SJCRH30 (cell line): ENCODE data around the gene TDP2. TPM values are rescaled to one million over a fixed set of nuclear protein-coding genes. Genes with fewer than 3 reads are reported as not detected.
"Not testable (repeated sequence)": the region's sequence is repeated elsewhere in the genome, so short reads cannot be mapped to it uniquely, and the experiment has no call there.

Source experiments
- DNase-seq, 2 experiments: peaks; one replicate each; pipeline ENCODE4 v3.0.0-alpha.2; 2015 to 2020
- H3K27ac ChIP-seq: fragments of 250-450 bp; sonication (Bioruptor Pico); 2 replicates; pipeline ENCODE4 v1.5.1; 2020; ENCODE audit warnings: mild to moderate bottlenecking, moderate library complexity
- H3K27me3 ChIP-seq: fragments of 250-450 bp; sonication (Bioruptor Pico); 2 replicates; pipeline ENCODE4 v1.5.1; 2020; ENCODE audit warnings: mild to moderate bottlenecking, moderate library complexity
- H3K36me3 ChIP-seq: fragments of 250-450 bp; sonication (Bioruptor Pico); 2 replicates; pipeline ENCODE4 v1.5.1; 2020; ENCODE audit warnings: mild to moderate bottlenecking, moderate library complexity
- H3K4me1 ChIP-seq: fragments of 250-450 bp; sonication (Bioruptor Pico); 2 replicates; pipeline ENCODE4 v1.5.1; 2020; ENCODE audit warnings: mild to moderate bottlenecking, moderate library complexity
- H3K4me3 ChIP-seq: fragments of 250-450 bp; sonication (Bioruptor Pico); 2 replicates; pipeline ENCODE4 v1.5.1; 2020; ENCODE audit warnings: mild to moderate bottlenecking, moderate library complexity
- H3K9me3 ChIP-seq: fragments of 250-450 bp; sonication (Bioruptor Pico); replicated peaks from 2 replicates; pipeline ENCODE4 v1.5.1; 2020; ENCODE audit warnings: mild to moderate bottlenecking, moderate library complexity
- total RNA-seq: library from RNA; depleted of rRNA; stranded (reverse); fragments of >200 nt; shearing (Covaris generic); gene quantifications from 2 replicates; pipeline ENCODE4 v1.2.3, GENCODE V29; 2014

The TDP2 gene
- total RNA-seq, 1 experiment from 2014 or later = 20.2 TPM

DNA sequence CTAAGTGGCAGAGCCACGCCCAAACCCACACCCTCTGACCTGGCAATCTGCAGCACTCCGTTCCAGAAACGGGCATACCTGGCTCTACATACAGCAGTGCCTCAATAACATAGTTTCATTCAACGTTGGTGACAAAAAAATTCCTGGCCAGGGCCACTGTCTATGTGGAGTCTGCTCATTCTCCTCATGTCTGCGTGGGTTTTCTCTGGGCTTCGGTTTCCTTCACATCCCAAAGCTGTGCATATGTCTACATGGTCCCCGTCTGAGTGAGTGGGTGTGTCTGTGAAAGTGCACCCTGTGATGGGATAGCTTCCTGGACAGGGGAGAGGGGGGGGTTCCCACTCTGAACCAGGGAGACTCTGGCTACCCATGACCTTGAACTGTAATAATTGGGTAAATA lies 22.8 kb downstream of the TDP2 start:
- Histone ChIP-seq H3K36me3 (no peaks in the 10 kb centered on the region), H3K4me3 (no peak overlapping the region), H3K9me3 (no peaks in the 10 kb centered on the region), H3K27me3 (no peaks in the 10 kb centered on the region), H3K4me1 (no peaks in the 10 kb centered on the region), H3K27ac (no peak overlapping the region)
- DNase-seq = no peak

DNA sequence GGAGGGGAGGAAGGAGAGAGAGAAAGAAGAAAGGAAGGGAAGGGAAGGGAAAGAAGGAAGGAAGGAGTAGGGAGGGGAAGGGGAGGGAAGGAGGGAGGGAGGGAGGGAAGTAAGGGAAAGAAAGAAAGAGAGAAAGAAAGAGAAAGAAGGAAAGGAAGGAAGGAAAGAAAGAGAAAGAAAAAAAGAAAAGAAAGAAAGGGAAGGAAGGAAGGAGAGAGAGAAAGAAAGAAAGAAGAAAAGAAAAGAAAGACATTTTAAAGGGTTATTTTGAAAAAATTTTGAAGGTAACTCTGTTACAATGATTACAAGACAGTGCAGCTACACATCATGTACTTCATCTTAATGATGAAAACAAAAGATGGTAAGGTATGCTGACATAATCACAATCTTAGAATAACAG lies 24.6 kb downstream of the TDP2 start:
- no peaks in the 10 kb centered on the region for H3K4me1 ChIP-seq
- no peaks in the 10 kb centered on the region for H3K27me3 ChIP-seq
- H3K36me3 ChIP-seq = no peaks in the 10 kb centered on the region
- no peaks in the 10 kb centered on the region for H3K9me3 ChIP-seq
- no peak overlapping the region for H3K4me3 ChIP-seq
- H3K27ac ChIP-seq = no peak overlapping the region
- no peak for DNase-seq

DNA sequence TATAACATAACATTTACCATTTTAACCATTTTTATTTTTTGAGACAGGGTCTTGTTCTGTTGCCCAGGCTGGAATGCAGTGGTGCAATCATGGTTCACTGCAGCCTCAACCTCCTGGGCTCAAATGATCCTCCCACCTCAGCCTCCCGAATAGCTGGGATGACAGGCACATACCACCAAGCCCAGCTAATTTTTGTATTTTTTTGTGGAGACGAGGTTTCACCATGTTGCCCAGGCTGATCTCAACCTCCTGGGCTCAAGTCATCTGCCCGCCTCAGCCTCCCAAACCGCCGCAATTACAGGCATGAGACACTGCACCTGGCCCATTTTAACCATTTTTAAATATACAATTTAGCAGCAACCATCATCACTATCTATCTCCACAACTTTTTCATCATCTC lies 26.1 kb downstream of the TDP2 start:
- not testable (repeated sequence) for H3K4me3 ChIP-seq, H3K27ac ChIP-seq, DNase-seq, H3K9me3 ChIP-seq, H3K27me3 ChIP-seq, H3K36me3 ChIP-seq, H3K4me1 ChIP-seq

DNA sequence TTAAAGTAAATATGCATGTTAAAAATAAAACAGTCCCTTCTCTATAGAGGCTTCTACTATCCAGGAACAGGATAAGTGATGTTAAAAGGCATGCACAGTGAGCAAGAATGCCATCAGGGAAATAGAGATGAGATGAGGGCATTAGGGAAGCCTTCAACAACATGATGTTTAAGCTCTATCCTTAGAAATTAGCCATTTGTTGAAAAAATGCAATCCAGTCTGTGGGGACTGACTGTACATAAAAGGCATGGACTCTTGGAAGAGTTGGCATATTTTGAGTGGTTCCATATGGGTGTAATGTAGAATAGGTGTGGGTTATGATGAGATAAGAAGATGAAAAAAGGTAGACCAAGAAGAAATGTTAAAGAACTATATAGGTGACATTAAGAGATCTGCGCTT lies 26.5 kb downstream of the TDP2 start:
- Histone ChIP-seq H3K4me3 (no peak overlapping the region), H3K27me3 (no peaks in the 10 kb centered on the region), H3K36me3 (no peaks in the 10 kb centered on the region), H3K4me1 (no peaks in the 10 kb centered on the region), H3K9me3 (no peaks in the 10 kb centered on the region), H3K27ac (no peak overlapping the region)
- no peak for DNase-seq

DNA sequence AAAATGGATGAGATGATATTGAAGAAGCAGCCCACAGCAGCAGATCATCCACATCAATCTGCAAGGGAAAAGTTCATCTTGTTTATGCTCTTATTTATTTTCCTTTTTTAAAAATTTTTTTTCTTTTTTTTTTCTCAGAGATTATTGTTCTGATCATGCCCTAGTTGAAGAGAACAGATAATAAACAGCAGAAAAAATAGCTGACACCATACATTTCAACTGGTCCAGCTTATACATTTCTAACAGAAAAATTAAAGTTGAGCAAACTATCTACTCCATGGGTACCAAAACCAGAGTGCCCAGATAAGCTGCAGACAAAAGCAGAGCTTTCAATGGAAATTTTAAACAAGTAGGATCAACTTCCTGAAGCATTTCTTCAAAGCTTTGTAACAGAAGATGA lies 30.0 kb downstream of the TDP2 start:
- no peak overlapping the region for H3K4me3 ChIP-seq
- no peaks in the 10 kb centered on the region for H3K9me3 ChIP-seq
- H3K27me3 ChIP-seq = no peaks in the 10 kb centered on the region
- no peak overlapping the region for H3K27ac ChIP-seq
- no peaks in the 10 kb centered on the region for H3K36me3 ChIP-seq
- DNase-seq = no peak
- H3K4me1 ChIP-seq = no peaks in the 10 kb centered on the region

DNA sequence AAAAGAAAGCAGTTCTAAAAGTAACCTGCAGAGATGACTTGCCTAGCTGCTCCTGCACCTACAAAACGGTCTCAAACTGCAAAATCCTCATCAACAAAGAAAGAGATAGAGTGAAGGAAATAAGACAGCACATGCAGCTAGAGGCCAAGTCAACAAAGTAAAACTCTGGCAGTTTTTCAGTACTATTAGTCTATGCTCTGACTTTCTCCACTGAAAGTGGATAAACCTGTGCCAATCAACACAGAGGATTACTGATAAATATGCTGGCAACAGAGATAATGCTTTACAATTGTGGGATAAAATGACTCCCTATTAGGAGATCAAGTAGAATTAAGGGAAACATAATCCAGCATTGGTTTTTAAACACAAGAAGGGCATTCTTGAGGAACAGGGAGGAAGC lies 34.1 kb downstream of the TDP2 start:
- H3K36me3 ChIP-seq = no peaks in the 10 kb centered on the region
- H3K4me1 ChIP-seq = no peaks in the 10 kb centered on the region
- H3K27me3 ChIP-seq = no peaks in the 10 kb centered on the region
- no peaks in the 10 kb centered on the region for H3K9me3 ChIP-seq
- no peak overlapping the region for H3K27ac ChIP-seq
- no peak for DNase-seq
- no peak overlapping the region for H3K4me3 ChIP-seq

DNA sequence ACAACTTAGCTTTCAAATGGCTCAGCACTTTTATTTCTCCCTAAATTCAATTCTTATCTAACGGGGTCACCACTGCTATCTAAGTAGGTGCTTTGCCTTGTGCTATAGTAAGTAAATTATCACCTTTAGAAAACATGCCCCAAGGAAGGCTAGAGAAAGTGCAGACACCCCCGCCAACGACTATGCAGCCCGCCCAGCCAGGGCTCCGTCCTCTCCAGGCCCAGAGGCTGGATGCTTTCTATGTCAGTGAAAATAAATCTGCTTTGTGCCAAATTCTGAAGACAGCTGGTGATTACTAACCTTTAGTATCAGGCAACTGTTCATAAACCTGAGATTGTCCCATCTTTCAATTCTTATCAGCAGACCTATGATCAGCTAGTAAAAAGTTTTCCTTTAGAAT lies 35.0 kb downstream of the TDP2 start:
- Histone ChIP-seq H3K27me3 (no peaks in the 10 kb centered on the region), H3K27ac (no peak overlapping the region), H3K9me3 (no peaks in the 10 kb centered on the region), H3K4me3 (no peak overlapping the region), H3K4me1 (no peaks in the 10 kb centered on the region), H3K36me3 (no peaks in the 10 kb centered on the region)
- no peak for DNase-seq

DNA sequence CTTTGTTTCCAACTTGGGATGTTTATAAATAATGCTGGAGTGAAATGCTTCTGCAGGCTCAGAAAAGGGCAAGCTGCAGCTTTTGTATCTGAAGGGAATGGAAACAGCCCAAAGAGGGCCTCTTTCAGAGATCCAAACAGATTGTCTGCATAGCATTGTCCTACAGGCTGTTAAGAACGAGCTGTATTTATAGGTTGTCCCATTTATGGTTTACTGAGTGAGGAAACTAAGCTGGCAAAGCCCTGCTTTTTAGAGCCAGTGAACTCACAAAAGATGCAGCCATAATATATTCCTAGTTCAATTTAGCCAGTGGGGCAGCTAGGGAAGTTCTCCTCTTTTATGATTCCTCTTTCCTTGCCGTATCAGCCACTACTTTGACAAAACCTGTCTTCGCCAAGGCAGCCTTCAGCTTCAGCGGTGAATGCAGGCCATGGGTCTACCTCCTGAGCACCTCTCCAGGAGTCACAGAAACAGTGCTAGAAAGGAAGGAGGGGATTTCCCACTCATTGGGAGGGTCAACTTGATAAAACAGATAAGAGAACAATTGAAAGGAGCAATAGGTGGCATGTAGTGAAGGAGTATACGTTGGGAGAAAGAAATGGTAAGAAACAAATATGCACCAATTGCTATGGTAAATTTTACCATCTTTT lies 35.7 kb downstream of the TDP2 start:
- H3K9me3 ChIP-seq = no peaks in the 10 kb centered on the region

DNA sequence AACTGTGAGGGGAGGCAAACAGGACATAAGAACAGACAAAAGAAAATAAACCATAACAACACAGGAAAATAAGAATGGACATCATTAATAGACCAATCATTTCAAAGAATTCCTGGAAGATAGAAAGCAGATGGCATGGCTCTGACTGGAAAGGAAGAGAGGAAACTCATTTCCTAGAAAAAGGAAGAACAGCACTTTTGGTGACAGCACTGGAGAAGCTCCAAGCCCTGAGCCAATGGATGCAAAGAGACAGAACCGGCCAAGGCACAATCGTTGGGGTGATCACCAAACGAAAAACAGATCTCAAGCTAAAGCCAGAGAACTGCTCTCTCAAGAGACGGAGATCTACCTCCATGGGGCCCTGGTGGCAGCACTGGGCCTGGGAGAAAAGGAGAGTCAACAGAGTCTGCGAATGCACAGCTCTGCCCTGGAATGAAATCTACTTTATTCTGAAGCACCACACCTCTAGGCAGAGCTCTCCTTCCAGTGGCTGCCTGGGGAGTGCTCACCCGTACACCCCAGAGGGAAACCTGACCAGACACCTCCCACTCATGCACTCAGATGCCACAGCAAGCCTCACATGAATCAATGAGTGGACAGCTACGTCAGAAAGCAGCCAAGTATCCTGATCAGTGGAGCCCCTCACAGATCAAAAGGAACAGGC lies 44.9 kb downstream of the TDP2 start:
- no peak overlapping the region for H3K4me3 ChIP-seq
- no peak for DNase-seq
- H3K27ac ChIP-seq = no peak overlapping the region
- H3K36me3 ChIP-seq = no peaks in the 10 kb centered on the region
- H3K27me3 ChIP-seq = no peaks in the 10 kb centered on the region
- H3K9me3 ChIP-seq = no peaks in the 10 kb centered on the region
- no peaks in the 10 kb centered on the region for H3K4me1 ChIP-seq

More for the DNA sequence above, 35.7 kb downstream of the TDP2 start:
- DNase-seq = no peak
- Histone ChIP-seq H3K4me1 (no peaks in the 10 kb centered on the region), H3K36me3 (no peaks in the 10 kb centered on the region), H3K4me3 (no peak overlapping the region), H3K27me3 (no peaks in the 10 kb centered on the region), H3K27ac (no peak overlapping the region)

DNA sequence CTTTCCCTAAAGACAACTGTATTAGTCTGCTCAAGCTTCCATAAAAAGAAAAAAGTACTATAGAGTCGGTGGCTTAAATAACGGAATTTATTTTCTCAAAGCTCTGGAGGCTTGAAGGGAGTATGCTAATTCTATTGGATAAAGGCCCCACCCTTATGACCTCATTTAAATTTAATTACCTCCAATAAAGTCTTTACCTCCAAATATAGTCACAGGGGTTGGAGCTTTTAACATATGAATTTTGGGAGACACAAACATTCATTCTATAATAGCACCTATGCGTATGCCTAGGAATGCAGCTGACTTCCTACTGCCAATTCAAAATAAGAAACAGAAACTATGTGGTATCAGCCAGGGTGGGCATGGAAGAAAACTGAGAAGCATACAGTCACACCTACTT lies 46.1 kb downstream of the TDP2 start:
- H3K4me1 ChIP-seq = no peaks in the 10 kb centered on the region
- no peaks in the 10 kb centered on the region for H3K36me3 ChIP-seq
- DNase-seq = no peak

DNA sequence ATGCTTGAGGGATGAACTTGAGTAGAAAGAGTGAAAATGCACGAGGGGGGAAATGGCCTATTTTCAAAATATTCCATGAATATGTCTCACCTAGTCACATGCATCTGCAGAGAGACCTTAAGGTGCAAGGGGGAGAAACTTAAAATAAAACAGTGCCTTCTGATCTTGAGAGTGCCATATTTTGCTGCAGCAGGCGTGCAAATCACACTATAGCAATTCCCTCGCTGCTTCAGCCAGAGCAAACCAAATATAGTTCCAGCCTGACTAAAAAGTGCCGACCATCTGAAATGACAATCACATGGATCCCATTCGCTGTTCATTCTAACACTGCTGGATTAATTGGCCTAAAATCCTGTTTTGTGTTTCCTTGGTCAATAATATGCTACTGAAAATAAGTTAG lies 47.0 kb downstream of the TDP2 start:
- H3K36me3 ChIP-seq = no peaks in the 10 kb centered on the region
- H3K4me1 ChIP-seq = no peaks in the 10 kb centered on the region
- no peak for DNase-seq
- H3K9me3 ChIP-seq = no peaks in the 10 kb centered on the region
- H3K27me3 ChIP-seq = no peaks in the 10 kb centered on the region
- no peak overlapping the region for H3K27ac ChIP-seq
- H3K4me3 ChIP-seq = no peak overlapping the region

More for the DNA sequence above, 46.1 kb downstream of the TDP2 start:
- Histone ChIP-seq H3K27me3 (no peaks in the 10 kb centered on the region), H3K4me3 (no peak overlapping the region), H3K27ac (no peak overlapping the region), H3K9me3 (no peaks in the 10 kb centered on the region)

DNA sequence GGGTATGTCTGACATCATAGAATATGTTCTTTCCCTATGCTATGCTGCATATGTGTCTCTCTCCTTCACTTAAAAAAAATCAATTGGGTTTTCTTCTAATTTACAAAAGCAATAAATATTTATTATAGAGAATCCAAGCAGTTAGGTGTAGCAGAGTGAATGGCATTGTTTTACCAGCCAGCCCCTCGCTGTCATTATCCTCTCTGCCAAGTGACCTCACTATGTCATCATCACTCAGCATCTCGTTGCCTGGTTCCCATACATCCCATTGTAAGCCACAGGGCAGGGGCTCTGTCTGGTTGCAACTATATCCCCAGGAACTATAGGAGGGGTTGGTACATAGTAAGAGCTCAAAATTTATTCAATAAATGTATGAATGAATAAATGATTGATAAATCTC lies 52.1 kb downstream of the TDP2 start:
- no peak for DNase-seq
- Histone ChIP-seq H3K27ac (no peak overlapping the region), H3K36me3 (no peaks in the 10 kb centered on the region), H3K9me3 (no peaks in the 10 kb centered on the region), H3K4me3 (no peak overlapping the region), H3K4me1 (no peaks in the 10 kb centered on the region), H3K27me3 (no peaks in the 10 kb centered on the region)

DNA sequence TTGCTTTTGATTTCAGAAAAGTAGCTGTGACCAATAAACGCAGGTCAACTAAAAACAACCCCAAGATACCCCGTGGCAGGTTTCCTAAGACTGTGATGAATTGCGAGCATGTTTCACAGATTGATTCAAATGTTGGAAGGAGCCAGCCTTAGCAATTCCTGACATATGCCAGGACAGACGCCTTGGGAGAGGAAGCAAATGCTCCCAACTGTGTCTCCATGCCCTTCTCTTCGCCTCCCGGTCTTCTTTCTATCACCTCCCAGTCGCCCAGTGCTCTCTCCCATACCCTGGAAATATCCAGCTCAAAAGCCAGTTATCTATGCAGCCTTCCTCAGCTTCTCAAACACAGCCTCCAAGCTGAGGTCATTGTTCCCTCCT lies 52.7 kb downstream of the TDP2 start:
- Histone ChIP-seq H3K4me1 (no peaks in the 10 kb centered on the region), H3K36me3 (no peaks in the 10 kb centered on the region), H3K9me3 (no peaks in the 10 kb centered on the region), H3K27me3 (no peaks in the 10 kb centered on the region), H3K4me3 (no peak overlapping the region), H3K27ac (no peak overlapping the region)
- DNase-seq = no peak

DNA sequence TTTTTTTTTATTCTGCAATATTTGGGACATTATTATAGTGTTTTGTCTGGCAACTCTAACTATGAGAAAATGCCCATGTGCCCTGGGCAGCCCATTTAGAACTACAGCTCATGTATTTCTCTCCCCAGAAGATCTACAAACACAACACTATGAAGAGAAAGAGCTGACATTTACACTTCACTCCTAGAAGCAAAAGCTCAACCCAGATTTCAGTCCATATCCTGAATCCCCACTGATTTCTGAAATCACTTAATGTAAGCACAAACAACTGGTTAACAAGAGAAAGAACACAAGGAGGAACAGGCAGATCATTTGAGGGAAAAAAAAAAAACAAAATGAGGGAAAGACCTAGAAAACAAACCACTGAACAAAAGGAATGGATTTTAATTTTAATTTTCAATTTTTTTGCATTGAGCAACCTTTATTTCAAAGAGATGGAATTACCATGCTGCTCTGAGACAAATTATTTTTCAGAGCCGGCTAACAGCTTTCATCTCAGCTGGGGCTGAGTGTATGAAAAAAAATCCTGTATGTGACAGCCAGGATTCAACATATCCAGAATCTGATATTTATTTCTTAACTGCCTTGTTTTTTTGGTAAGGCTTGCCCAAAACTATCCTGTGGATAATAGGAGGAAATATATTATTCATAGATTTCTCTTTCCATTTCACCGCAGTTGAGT lies 53.2 kb downstream of the TDP2 start:
- no peaks in the 10 kb centered on the region for H3K36me3 ChIP-seq
- no peak for DNase-seq
- H3K27me3 ChIP-seq = no peaks in the 10 kb centered on the region
- no peak overlapping the region for H3K4me3 ChIP-seq
- no peaks in the 10 kb centered on the region for H3K4me1 ChIP-seq
- H3K9me3 ChIP-seq = no peaks in the 10 kb centered on the region
- H3K27ac ChIP-seq = no peak overlapping the region

DNA sequence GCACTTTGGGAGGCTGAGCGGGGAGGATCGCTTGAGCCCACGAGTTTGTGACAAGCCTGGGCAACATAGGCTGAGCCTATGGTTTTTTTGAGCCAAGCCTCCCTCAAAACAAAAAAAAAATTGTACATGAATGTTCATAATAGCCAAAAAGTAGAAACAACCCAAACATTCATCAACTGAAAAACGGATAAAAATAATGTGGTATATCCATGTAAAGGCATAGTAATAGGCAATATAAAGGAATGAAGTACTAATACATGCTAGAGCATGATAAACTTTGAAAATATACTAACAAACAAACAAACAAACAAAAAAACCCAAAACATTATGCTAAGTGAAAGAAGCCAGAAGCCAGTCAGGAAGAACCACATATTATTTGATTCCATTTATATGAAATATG lies 56.0 kb downstream of the TDP2 start:
- H3K9me3 ChIP-seq = no peaks in the 10 kb centered on the region
- DNase-seq = no peak

More for the DNA sequence above, 56.0 kb downstream of the TDP2 start:
- no peaks in the 10 kb centered on the region for H3K27me3 ChIP-seq
- no peak overlapping the region for H3K27ac ChIP-seq
- no peaks in the 10 kb centered on the region for H3K36me3 ChIP-seq
- H3K4me3 ChIP-seq = no peak overlapping the region
- H3K4me1 ChIP-seq = no peaks in the 10 kb centered on the region
